Activated naive CD8-positive, alpha-beta T cell treated with anti-CD3 and anti-CD28 coated beads for 36 hours (primary cell): ENCODE measurements around the gene PSORS1C1. TPM values are rescaled to one million over a fixed set of nuclear protein-coding genes. Genes with fewer than 3 reads are reported as not detected.

Source experiments
- DNase-seq: peaks from one replicate; pipeline ENCODE4 v3.0.0; 2021
- H3K27ac Mint-ChIP-seq: one replicate; pipeline ENCODE4 v1.8.0; 2022; ENCODE audit warnings: mild to moderate bottlenecking, moderate library complexity, mixed read lengths
- H3K27me3 Mint-ChIP-seq: one replicate; pipeline ENCODE4 v1.8.0; 2022; ENCODE audit warnings: mild to moderate bottlenecking, mixed read lengths
- H3K36me3 Mint-ChIP-seq: one replicate; pipeline ENCODE4 v1.8.0; 2021; ENCODE audit warnings: mild to moderate bottlenecking, mixed read lengths
- H3K4me1 Mint-ChIP-seq: one replicate; pipeline ENCODE4 v1.8.0; 2021; ENCODE audit warnings: mixed read lengths
- H3K4me3 Mint-ChIP-seq: one replicate; pipeline ENCODE4 v1.8.0; 2022; ENCODE audit warnings: mild to moderate bottlenecking, moderate library complexity, mixed read lengths
- H3K9me3 Mint-ChIP-seq: one replicate; pipeline ENCODE4 v1.8.0; 2022; ENCODE audit warnings: mixed read lengths
- total RNA-seq, 2 experiments: library from RNA; stranded (reverse); gene quantifications; one replicate each; pipeline ENCODE4 v1.2.3, GENCODE V29; 2021

PSORS1C1 gene
- total RNA-seq, 2 experiments from 2014 or later, result 0.19 TPM; not detected in 1

GRCh38 chr6:31090275-31090972, 24.2 kb upstream of the PSORS1C1 start:
- H3K27ac Mint-ChIP-seq, result no peak overlapping the region
- no peak for DNase-seq
- no peaks in the 10 kb centered on the region for H3K36me3 Mint-ChIP-seq
- peaks cover 23% of the 10 kb centered on the region for H3K4me1 Mint-ChIP-seq
- H3K9me3 Mint-ChIP-seq, result no peaks in the 10 kb centered on the region
- no peak overlapping the region for H3K4me3 Mint-ChIP-seq
- peaks cover 7% of the 10 kb centered on the region for H3K27me3 Mint-ChIP-seq

- Mint-ChIP-seq H3K9me3 (no peaks in the 10 kb centered on the region), H3K4me3 (no peak overlapping the region), H3K36me3 (no peaks in the 10 kb centered on the region), H3K27me3 (peaks cover 1% of the 10 kb centered on the region), H3K27ac (no peak overlapping the region), H3K4me1 (peaks cover 24% of the 10 kb centered on the region)
- no peak for DNase-seq
These were observed 23.6 kb upstream of the PSORS1C1 start for GRCh38 chr6:31090973-31091364.

- Mint-ChIP-seq H3K36me3 (no peaks in the 10 kb centered on the region), H3K4me3 (no peak overlapping the region), H3K9me3 (no peaks in the 10 kb centered on the region), H3K27me3 (no peaks in the 10 kb centered on the region), H3K27ac (no peak overlapping the region), H3K4me1 (peaks cover 29% of the 10 kb centered on the region)
- DNase-seq, result no peak
These were observed 22.9 kb upstream of the PSORS1C1 start for GRCh38 chr6:31091680-31092079.

- Mint-ChIP-seq H3K27ac (no peak overlapping the region), H3K4me1 (peaks cover 29% of the 10 kb centered on the region), H3K9me3 (no peaks in the 10 kb centered on the region), H3K4me3 (no peak overlapping the region), H3K27me3 (no peaks in the 10 kb centered on the region), H3K36me3 (no peaks in the 10 kb centered on the region)
- DNase-seq, result no peak
These were observed 22.4 kb upstream of the PSORS1C1 start for GRCh38 chr6:31092238-31092637.

- Mint-ChIP-seq H3K36me3 (no peaks in the 10 kb centered on the region), H3K4me3 (no peak overlapping the region), H3K27me3 (no peaks in the 10 kb centered on the region), H3K27ac (no peak overlapping the region), H3K4me1 (peaks cover 28% of the 10 kb centered on the region), H3K9me3 (no peaks in the 10 kb centered on the region)
- no peak for DNase-seq
These were observed 21.7 kb upstream of the PSORS1C1 start for GRCh38 chr6:31092769-31093505.

GRCh38 chr6:31094389-31094881, 20.2 kb upstream of the PSORS1C1 start:
- Mint-ChIP-seq H3K27ac (peak overlapping the region; percentile 89), H3K4me1 (peaks cover 28% of the 10 kb centered on the region), H3K4me3 (no peak overlapping the region), H3K27me3 (no peaks in the 10 kb centered on the region), H3K36me3 (no peaks in the 10 kb centered on the region), H3K9me3 (no peaks in the 10 kb centered on the region)
- DNase-seq, result no peak

GRCh38 chr6:31096215-31096614, 18.4 kb upstream of the PSORS1C1 start:
- no peak overlapping the region for H3K4me3 Mint-ChIP-seq
- H3K27me3 Mint-ChIP-seq, result no peaks in the 10 kb centered on the region
- no peaks in the 10 kb centered on the region for H3K9me3 Mint-ChIP-seq
- H3K36me3 Mint-ChIP-seq, result no peaks in the 10 kb centered on the region
- DNase-seq, result no peak
- H3K4me1 Mint-ChIP-seq, result peaks cover 28% of the 10 kb centered on the region
- no peak overlapping the region for H3K27ac Mint-ChIP-seq

GRCh38 chr6:31096656-31097055, 17.9 kb upstream of the PSORS1C1 start:
- no peaks in the 10 kb centered on the region for H3K36me3 Mint-ChIP-seq
- H3K27ac Mint-ChIP-seq, result no peak overlapping the region
- no peaks in the 10 kb centered on the region for H3K9me3 Mint-ChIP-seq
- peaks cover 28% of the 10 kb centered on the region for H3K4me1 Mint-ChIP-seq
- no peak overlapping the region for H3K4me3 Mint-ChIP-seq
- no peaks in the 10 kb centered on the region for H3K27me3 Mint-ChIP-seq
- no peak for DNase-seq

- no peaks in the 10 kb centered on the region for H3K27me3 Mint-ChIP-seq
- H3K9me3 Mint-ChIP-seq, result no peaks in the 10 kb centered on the region
- no peak overlapping the region for H3K27ac Mint-ChIP-seq
- H3K4me3 Mint-ChIP-seq, result no peak overlapping the region
- no peaks in the 10 kb centered on the region for H3K36me3 Mint-ChIP-seq
- peaks cover 28% of the 10 kb centered on the region for H3K4me1 Mint-ChIP-seq
- no peak for DNase-seq
These were observed 16.1 kb upstream of the PSORS1C1 start for GRCh38 chr6:31098449-31098938.

GRCh38 chr6:31103136-31103535, 11.5 kb upstream of the PSORS1C1 start:
- no peak for DNase-seq
- no peaks in the 10 kb centered on the region for H3K9me3 Mint-ChIP-seq
- H3K27me3 Mint-ChIP-seq, result no peaks in the 10 kb centered on the region
- no peak overlapping the region for H3K4me3 Mint-ChIP-seq
- H3K27ac Mint-ChIP-seq, result no peak overlapping the region
- H3K4me1 Mint-ChIP-seq, result no peaks in the 10 kb centered on the region
- no peaks in the 10 kb centered on the region for H3K36me3 Mint-ChIP-seq

- no peak overlapping the region for H3K27ac Mint-ChIP-seq
- DNase-seq, result no peak
- no peaks in the 10 kb centered on the region for H3K36me3 Mint-ChIP-seq
- no peaks in the 10 kb centered on the region for H3K9me3 Mint-ChIP-seq
- no peaks in the 10 kb centered on the region for H3K27me3 Mint-ChIP-seq
- H3K4me3 Mint-ChIP-seq, result no peak overlapping the region
- H3K4me1 Mint-ChIP-seq, result no peaks in the 10 kb centered on the region
These were observed 7.5 kb upstream of the PSORS1C1 start for GRCh38 chr6:31107052-31107451.

GRCh38 chr6:31110825-31111582, 3.6 kb upstream of the PSORS1C1 start:
- H3K9me3 Mint-ChIP-seq, result no peaks in the 10 kb centered on the region
- H3K36me3 Mint-ChIP-seq, result no peaks in the 10 kb centered on the region
- no peak overlapping the region for H3K4me3 Mint-ChIP-seq
- no peaks in the 10 kb centered on the region for H3K27me3 Mint-ChIP-seq
- no peak overlapping the region for H3K27ac Mint-ChIP-seq
- DNase-seq, result no peak
- peaks cover 2% of the 10 kb centered on the region for H3K4me1 Mint-ChIP-seq

- no peak overlapping the region for H3K27ac Mint-ChIP-seq
- no peaks in the 10 kb centered on the region for H3K27me3 Mint-ChIP-seq
- H3K9me3 Mint-ChIP-seq, result no peaks in the 10 kb centered on the region
- H3K36me3 Mint-ChIP-seq, result no peaks in the 10 kb centered on the region
- H3K4me3 Mint-ChIP-seq, result no peak overlapping the region
- peaks cover 2% of the 10 kb centered on the region for H3K4me1 Mint-ChIP-seq
- no peak for DNase-seq
These were observed 2.9 kb upstream of the PSORS1C1 start for GRCh38 chr6:31111712-31112111.

GRCh38 chr6:31112478-31112877, 2.1 kb upstream of the PSORS1C1 start, which contains the start of gene C6orf15:
Gene C6orf15 (minus strand): TSS chr6:31112575. CDS start chr6:31112555, 20 bp downstream.
- Mint-ChIP-seq H3K27ac (no peak within 1 kb of the TSS), H3K4me1 (peaks cover 2% of the 10 kb centered on the region), H3K27me3 (no peaks in the 10 kb centered on the region), H3K9me3 (no peaks in the 10 kb centered on the region), H3K36me3 (no peaks in the 10 kb centered on the region), H3K4me3 (no peak within 1 kb of the TSS)
- DNase-seq, result no peak
